T-helper 1 cell treated with Interleukin-12 subunit alpha and Interleukin-12 subunit beta and Interleukin-4 antibody, amounts not matched to agents 30 μg/mL and 1 μg/mL, for 36 hours (primary cell): ENCODE results near the gene MAML2.

Experiments used
- H3K27ac Mint-ChIP-seq: one replicate; pipeline ENCODE4 v1.8.0; 2021; ENCODE audit warnings: mild to moderate bottlenecking, mixed read lengths
- H3K27me3 Mint-ChIP-seq: one replicate; pipeline ENCODE4 v1.8.0; 2021; ENCODE audit warnings: low read depth, mixed read lengths
- H3K36me3 Mint-ChIP-seq: one replicate; pipeline ENCODE4 v1.8.0; 2021; ENCODE audit warnings: low read depth, mixed read lengths
- H3K4me1 Mint-ChIP-seq: one replicate; pipeline ENCODE4 v1.8.0; 2021; ENCODE audit warnings: low read depth, mixed read lengths
- H3K4me3 Mint-ChIP-seq: one replicate; pipeline ENCODE4 v1.8.0; 2021; ENCODE audit warnings: mild to moderate bottlenecking, moderate library complexity, mixed read lengths
- H3K9me3 Mint-ChIP-seq: one replicate; pipeline ENCODE4 v1.8.0; 2021; ENCODE audit warnings: mixed read lengths

MAML2 gene

GRCh38 chr11:96317571-96317970, 25.4 kb downstream of the MAML2 start:
- H3K4me1 Mint-ChIP-seq: peaks cover 46% of the 10 kb centered on the region
- H3K36me3 Mint-ChIP-seq: peaks cover 31% of the 10 kb centered on the region
- no peak overlapping the region for H3K4me3 Mint-ChIP-seq
- no peaks in the 10 kb centered on the region for H3K27me3 Mint-ChIP-seq
- no peak overlapping the region for H3K27ac Mint-ChIP-seq
- no peaks in the 10 kb centered on the region for H3K9me3 Mint-ChIP-seq

DNA sequence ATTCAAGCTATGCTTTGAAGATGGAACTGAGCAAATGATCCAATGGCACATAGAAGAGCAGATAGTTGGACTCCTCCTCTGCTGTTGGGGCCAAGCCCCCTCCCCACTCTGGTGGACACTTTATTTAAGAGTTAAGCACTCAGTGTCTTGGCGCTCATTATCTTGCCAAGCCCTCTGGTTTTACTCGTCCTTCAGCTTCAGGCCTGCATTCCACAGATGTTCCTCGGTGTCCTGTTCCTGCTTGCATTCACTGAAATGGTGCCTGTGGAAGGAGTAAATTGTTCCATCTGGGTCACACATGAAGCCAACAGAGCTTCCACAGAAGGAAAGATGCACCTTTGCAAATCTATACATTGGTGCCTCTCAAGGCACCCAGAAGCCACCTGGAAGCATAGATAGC, 26.1 kb downstream of the MAML2 start:
- no peaks in the 10 kb centered on the region for H3K9me3 Mint-ChIP-seq
- no peak overlapping the region for H3K27ac Mint-ChIP-seq
- H3K4me1 Mint-ChIP-seq: peaks cover 46% of the 10 kb centered on the region
- H3K27me3 Mint-ChIP-seq: no peaks in the 10 kb centered on the region
- H3K4me3 Mint-ChIP-seq: no peak overlapping the region
- H3K36me3 Mint-ChIP-seq: peaks cover 28% of the 10 kb centered on the region

- no peak overlapping the region for H3K27ac Mint-ChIP-seq
- H3K36me3 Mint-ChIP-seq: peaks cover 19% of the 10 kb centered on the region
- H3K9me3 Mint-ChIP-seq: no peaks in the 10 kb centered on the region
- H3K4me3 Mint-ChIP-seq: no peak overlapping the region
- H3K4me1 Mint-ChIP-seq: peaks cover 42% of the 10 kb centered on the region
- H3K27me3 Mint-ChIP-seq: no peaks in the 10 kb centered on the region
Observed at GRCh38 chr11:96315476-96315875, 27.5 kb downstream of the MAML2 start.

GRCh38 chr11:96314326-96315020, 28.5 kb downstream of the MAML2 start:
- peaks cover 18% of the 10 kb centered on the region for H3K36me3 Mint-ChIP-seq
- no peaks in the 10 kb centered on the region for H3K9me3 Mint-ChIP-seq
- H3K4me1 Mint-ChIP-seq: peaks cover 40% of the 10 kb centered on the region
- H3K4me3 Mint-ChIP-seq: peak overlapping the region; percentile 15
- no peaks in the 10 kb centered on the region for H3K27me3 Mint-ChIP-seq
- H3K27ac Mint-ChIP-seq: peak overlapping the region; percentile 34

DNA sequence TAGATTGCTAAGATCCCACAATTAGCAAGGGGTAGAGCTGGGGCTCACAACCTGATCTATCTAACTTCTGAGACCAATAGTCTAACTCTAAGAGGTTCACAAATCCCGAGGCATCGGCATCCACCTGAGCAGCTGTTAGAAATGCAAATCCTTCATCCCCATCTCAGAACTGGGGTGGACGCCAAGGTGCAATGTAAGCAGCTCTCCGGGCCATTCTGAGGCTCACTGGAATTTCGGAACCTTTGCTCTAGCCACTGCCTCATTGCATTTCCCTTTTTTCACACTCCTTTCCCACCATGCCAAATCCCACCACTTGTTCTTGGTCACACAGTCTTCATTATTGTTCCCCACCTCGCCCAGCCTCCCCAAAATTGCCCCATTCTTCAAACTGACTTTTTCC, 29.8 kb downstream of the MAML2 start:
- H3K27ac Mint-ChIP-seq: no peak overlapping the region
- peaks cover 36% of the 10 kb centered on the region for H3K4me1 Mint-ChIP-seq
- H3K27me3 Mint-ChIP-seq: no peaks in the 10 kb centered on the region
- no peak overlapping the region for H3K4me3 Mint-ChIP-seq
- peaks cover 17% of the 10 kb centered on the region for H3K36me3 Mint-ChIP-seq
- no peaks in the 10 kb centered on the region for H3K9me3 Mint-ChIP-seq

GRCh38 chr11:96311120-96311568, 31.9 kb downstream of the MAML2 start:
- Mint-ChIP-seq H3K9me3 (no peaks in the 10 kb centered on the region), H3K36me3 (peaks cover 14% of the 10 kb centered on the region), H3K4me3 (no peak overlapping the region), H3K27ac (no peak overlapping the region), H3K27me3 (no peaks in the 10 kb centered on the region), H3K4me1 (peaks cover 38% of the 10 kb centered on the region)

DNA sequence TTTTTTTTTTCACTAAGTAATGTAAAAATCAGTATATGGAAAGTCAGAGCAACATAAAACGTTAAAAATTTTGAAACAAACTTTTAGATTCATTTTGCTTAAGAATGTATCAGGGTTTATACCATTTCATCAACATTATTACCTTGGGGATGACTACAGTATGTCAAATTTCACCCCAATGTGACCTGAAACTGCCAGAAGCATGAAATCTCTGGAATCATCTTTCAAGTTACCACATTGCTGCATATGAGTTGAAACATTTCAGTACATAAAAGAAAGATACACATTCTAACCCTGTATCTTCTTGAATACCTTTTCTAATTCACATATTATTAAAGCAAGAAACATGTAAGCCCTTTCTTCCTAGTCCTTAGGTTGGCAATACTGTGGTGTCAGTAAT, 32.8 kb downstream of the MAML2 start:
- Mint-ChIP-seq H3K9me3 (no peaks in the 10 kb centered on the region), H3K4me1 (peaks cover 33% of the 10 kb centered on the region)

GRCh38 chr11:96309643-96310017, 33.4 kb downstream of the MAML2 start:
- Mint-ChIP-seq H3K36me3 (peaks cover 9% of the 10 kb centered on the region), H3K4me3 (no peak overlapping the region), H3K27me3 (no peaks in the 10 kb centered on the region), H3K27ac (no peak overlapping the region), H3K4me1 (peaks cover 29% of the 10 kb centered on the region), H3K9me3 (no peaks in the 10 kb centered on the region)

More for the DNA sequence above, 32.8 kb downstream of the MAML2 start:
- Mint-ChIP-seq H3K4me3 (no peak overlapping the region), H3K36me3 (peaks cover 9% of the 10 kb centered on the region), H3K27me3 (no peaks in the 10 kb centered on the region), H3K27ac (no peak overlapping the region)

DNA sequence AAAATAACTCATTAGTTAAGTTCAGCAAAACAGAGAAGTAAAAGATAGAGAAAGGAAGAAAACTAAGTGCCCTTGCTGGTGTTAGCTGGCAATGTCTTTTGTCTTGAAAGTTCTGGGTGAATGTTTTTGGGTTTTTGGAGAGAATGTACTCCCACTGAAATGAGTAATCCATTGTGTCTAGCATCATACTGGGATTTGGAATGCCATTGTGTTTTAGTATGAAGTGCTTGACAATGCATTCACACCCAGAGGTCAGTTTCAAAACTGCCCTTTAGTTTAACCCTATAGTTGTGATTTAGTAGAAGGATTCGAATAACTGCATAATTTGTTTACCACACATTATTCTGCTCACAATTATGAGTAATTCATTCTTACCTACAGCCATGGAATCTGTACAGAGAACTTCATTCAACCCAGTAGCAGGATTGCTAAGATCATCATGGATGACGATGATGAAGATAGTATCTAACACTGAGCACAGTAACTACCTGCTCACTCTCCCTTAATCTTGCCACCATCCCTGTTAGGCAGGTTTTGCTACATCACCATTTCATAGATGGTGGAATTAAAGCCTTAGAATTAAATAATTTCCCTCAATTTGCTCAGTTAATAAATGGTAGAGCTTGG, 33.9 kb downstream of the MAML2 start:
- no peaks in the 10 kb centered on the region for H3K27me3 Mint-ChIP-seq
- H3K27ac Mint-ChIP-seq: no peak overlapping the region
- no peaks in the 10 kb centered on the region for H3K9me3 Mint-ChIP-seq
- H3K4me3 Mint-ChIP-seq: no peak overlapping the region
- peaks cover 6% of the 10 kb centered on the region for H3K36me3 Mint-ChIP-seq
- H3K4me1 Mint-ChIP-seq: peaks cover 24% of the 10 kb centered on the region

- peaks cover 16% of the 10 kb centered on the region for H3K4me1 Mint-ChIP-seq
- peaks cover 5% of the 10 kb centered on the region for H3K36me3 Mint-ChIP-seq
- H3K27me3 Mint-ChIP-seq: no peaks in the 10 kb centered on the region
- no peak overlapping the region for H3K27ac Mint-ChIP-seq
- no peak overlapping the region for H3K4me3 Mint-ChIP-seq
- H3K9me3 Mint-ChIP-seq: no peaks in the 10 kb centered on the region
Observed at GRCh38 chr11:96307776-96308140, 35.2 kb downstream of the MAML2 start.

DNA sequence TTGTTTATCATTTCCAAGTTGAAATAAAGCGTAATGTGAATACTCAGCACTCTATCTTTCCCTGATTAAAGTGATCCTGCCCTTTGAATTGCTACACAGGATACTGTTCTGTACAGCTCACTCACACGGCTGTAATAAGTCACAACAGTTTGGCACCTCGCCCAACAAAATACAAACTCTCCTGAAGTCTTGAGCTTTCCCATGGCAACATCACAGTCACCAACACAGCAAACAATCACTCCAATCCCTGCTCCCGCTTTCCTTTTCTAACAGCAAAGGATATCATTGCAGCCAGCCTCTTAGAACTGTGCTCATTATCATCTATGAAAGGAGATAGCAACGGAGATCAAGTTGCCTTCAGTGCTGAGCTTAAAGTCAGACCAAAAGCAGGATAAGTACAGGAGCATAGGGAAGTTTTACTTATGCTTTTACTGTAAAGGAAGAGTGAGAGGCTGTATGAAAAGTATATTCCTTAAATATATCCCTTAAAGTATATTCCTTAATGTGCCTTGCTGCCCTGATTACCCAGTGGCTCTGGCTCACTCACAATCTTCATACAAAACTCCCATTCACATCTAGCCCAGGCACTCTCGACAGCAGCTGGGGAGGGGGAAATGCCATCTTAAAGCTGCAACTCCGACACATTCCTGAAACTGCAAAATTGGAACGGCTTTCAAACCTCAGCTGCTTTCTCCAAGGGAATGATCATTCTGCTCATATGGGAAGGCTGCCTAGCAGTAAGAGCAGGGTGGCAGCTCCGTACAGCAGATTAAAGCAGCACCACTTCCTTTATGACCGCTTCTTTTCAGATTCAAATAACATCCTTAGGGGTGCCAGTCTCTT, 35.8 kb downstream of the MAML2 start:
- H3K4me1 Mint-ChIP-seq: peaks cover 16% of the 10 kb centered on the region
- H3K27me3 Mint-ChIP-seq: no peaks in the 10 kb centered on the region
- peaks cover 5% of the 10 kb centered on the region for H3K36me3 Mint-ChIP-seq
- H3K9me3 Mint-ChIP-seq: no peaks in the 10 kb centered on the region
- no peak overlapping the region for H3K27ac Mint-ChIP-seq
- H3K4me3 Mint-ChIP-seq: peak overlapping the region; percentile 53

DNA sequence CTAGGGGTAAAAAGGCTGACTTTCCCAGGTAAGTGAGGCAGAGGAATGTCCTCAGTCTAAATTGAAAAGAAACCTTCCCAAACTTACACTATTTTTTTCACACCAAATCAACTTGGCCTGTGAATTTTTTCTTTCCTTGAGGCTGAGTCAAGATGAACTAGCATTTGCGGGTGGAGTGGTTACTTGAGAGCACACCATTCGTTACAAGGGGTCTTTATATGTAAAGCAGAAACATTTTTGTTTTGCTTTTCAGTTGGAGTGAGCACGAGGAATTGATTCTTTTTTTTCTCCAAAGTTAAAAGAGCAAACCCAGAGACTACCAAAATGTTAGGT, 36.4 kb downstream of the MAML2 start:
- H3K9me3 Mint-ChIP-seq: no peaks in the 10 kb centered on the region
- no peaks in the 10 kb centered on the region for H3K27me3 Mint-ChIP-seq
- no peak overlapping the region for H3K27ac Mint-ChIP-seq
- H3K4me1 Mint-ChIP-seq: peaks cover 16% of the 10 kb centered on the region
- H3K4me3 Mint-ChIP-seq: peak overlapping the region; percentile 1
- H3K36me3 Mint-ChIP-seq: peaks cover 5% of the 10 kb centered on the region

DNA sequence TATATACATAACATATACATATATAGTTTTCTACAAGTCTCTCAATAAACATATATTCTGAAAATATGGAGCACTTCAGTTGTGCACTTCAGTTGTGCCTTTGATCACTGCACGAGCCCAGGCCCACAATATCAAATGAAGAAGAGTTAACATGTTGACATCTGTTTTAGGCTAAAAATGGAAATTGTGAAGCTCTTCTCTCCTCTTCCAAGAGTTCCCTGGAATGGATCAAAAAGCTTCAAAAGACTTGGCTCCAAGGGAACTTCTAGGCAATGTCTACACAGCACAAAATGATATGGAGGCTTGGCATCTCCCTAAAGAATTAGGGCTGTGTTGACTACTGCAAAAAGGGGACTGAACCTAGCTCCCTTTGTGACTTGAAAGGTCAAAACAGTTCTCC, 36.9 kb downstream of the MAML2 start:
- Mint-ChIP-seq H3K4me1 (peaks cover 16% of the 10 kb centered on the region), H3K4me3 (no peak overlapping the region), H3K27ac (no peak overlapping the region), H3K9me3 (no peaks in the 10 kb centered on the region), H3K36me3 (peaks cover 5% of the 10 kb centered on the region), H3K27me3 (no peaks in the 10 kb centered on the region)

- H3K4me1 Mint-ChIP-seq: peaks cover 20% of the 10 kb centered on the region
- H3K9me3 Mint-ChIP-seq: no peaks in the 10 kb centered on the region
- no peak overlapping the region for H3K4me3 Mint-ChIP-seq
- peaks cover 7% of the 10 kb centered on the region for H3K36me3 Mint-ChIP-seq
- H3K27ac Mint-ChIP-seq: no peak overlapping the region
- H3K27me3 Mint-ChIP-seq: no peaks in the 10 kb centered on the region
Observed at GRCh38 chr11:96303980-96304379, 39.0 kb downstream of the MAML2 start.

DNA sequence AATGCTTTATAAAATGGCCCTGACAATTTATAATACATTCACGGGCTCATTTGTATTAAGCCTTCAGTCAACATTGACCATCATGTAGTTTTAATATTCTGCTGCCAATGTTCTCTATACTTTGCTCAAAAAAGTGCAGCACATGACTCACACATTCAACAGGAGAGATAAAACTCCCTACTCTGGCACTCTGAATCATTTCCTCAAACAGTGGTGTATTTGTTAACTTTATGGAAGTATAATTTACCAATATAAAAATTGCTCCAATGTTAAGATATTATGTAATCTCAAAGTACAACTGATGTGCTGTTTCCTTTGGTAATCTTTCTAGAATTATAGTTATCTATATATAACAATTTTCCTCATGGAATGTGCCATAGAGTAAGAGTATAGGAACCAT, 39.9 kb downstream of the MAML2 start:
- Mint-ChIP-seq H3K27me3 (no peaks in the 10 kb centered on the region), H3K9me3 (no peaks in the 10 kb centered on the region), H3K4me1 (peaks cover 20% of the 10 kb centered on the region), H3K36me3 (peaks cover 7% of the 10 kb centered on the region), H3K4me3 (no peak overlapping the region), H3K27ac (no peak overlapping the region)
